IMR-90 (cell line): ENCODE data around the gene XRCC4. TPM values are rescaled to one million over a fixed set of nuclear protein-coding genes. Genes with fewer than 3 reads are reported as not detected.

Experiments
- ATAC-seq: fragments of 200-7000 bp; cut with Tn5 transposase; 2 replicates; pipeline ENCODE4 v1.9.1; 2020; ENCODE audit warnings: low read depth, mild to moderate bottlenecking, moderate library complexity
- BruUV-seq: library from RNA; stranded (reverse); fragments of 400-500 nt; replicated peaks from 2 replicates; lab custom pipeline; 2021; lab: Mats Ljungman, UMichigan
- CTCF ChIA-PET: fragments of 300-600 bp; formaldehyde crosslinking; extraction: SDS; loops from one replicate; lab custom pipeline; 2021; ENCODE audit warnings: antibody characterized with exemption; lab: Yijun Ruan, JAX
- POLR2A ChIA-PET: fragments of 300-600 bp; sonication (Branson Sonifier 250); formaldehyde crosslinking; loops from one replicate; lab custom pipeline; 2022; ENCODE audit warnings: antibody characterized with exemption; ENCODE audit not compliant: unreplicated experiment; lab: Charles Lee
- DNase-seq: peaks from one replicate; pipeline ENCODE4 v3.0.0; 2013
- H2AFZ ChIP-seq: replicated peaks from 2 replicates; pipeline ENCODE3; 2013; ENCODE audit warnings: low read length, mild to moderate bottlenecking; ENCODE audit not compliant: poor library complexity
- H2AK5ac ChIP-seq: 2 replicates; pipeline ENCODE4 v1.6.1; 2013; ENCODE audit warnings: low read depth, low read length, inconsistent platforms
- H2AK9ac ChIP-seq: replicated peaks from 2 replicates; pipeline ENCODE3; 2013; ENCODE audit warnings: mild to moderate bottlenecking, low read depth, low read length, moderate library complexity; ENCODE audit not compliant: poor library complexity
- H2BK120ac ChIP-seq: 2 replicates; pipeline ENCODE4 v1.6.1; 2013; ENCODE audit warnings: low read depth, low read length, inconsistent platforms
- H2BK15ac ChIP-seq: 3 replicates; pipeline ENCODE4 v1.6.1; 2013; ENCODE audit warnings: low read depth, low read length, inconsistent platforms
- H2BK20ac ChIP-seq: 2 replicates; pipeline ENCODE4 v1.6.1; 2013; ENCODE audit warnings: low read depth, mild to moderate bottlenecking, inconsistent platforms, low read length, moderate library complexity
- H2BK5ac ChIP-seq: 2 replicates; pipeline ENCODE4 v1.6.1; 2013; ENCODE audit warnings: mild to moderate bottlenecking, low read depth, low read length, inconsistent platforms; ENCODE audit not compliant: poor library complexity, severe bottlenecking
- H3K14ac ChIP-seq: replicated peaks from 2 replicates; pipeline ENCODE4 v1.6.1; 2013; ENCODE audit warnings: low read depth, low read length, inconsistent platforms
- H3K18ac ChIP-seq: 2 replicates; pipeline ENCODE4 v1.6.1; 2013; ENCODE audit warnings: low read depth, low read length, control low read depth
- H3K23ac ChIP-seq: 2 replicates; pipeline ENCODE4 v1.6.1; 2013; ENCODE audit warnings: low read depth, low read length, inconsistent platforms
- H3K27ac ChIP-seq: 2 replicates; pipeline ENCODE4 v1.5.1; 2013; ENCODE audit warnings: mild to moderate bottlenecking, control low read depth, low read length; ENCODE audit not compliant: insufficient read depth
- H3K27me3 ChIP-seq: 2 replicates; pipeline ENCODE4 v1.6.1; 2013; ENCODE audit warnings: low read length; ENCODE audit not compliant: control insufficient read depth, insufficient read depth
- H3K36me3 ChIP-seq: 2 replicates; pipeline ENCODE4 v1.6.1; 2013; ENCODE audit warnings: low read length, mixed read lengths; ENCODE audit not compliant: control insufficient read depth, insufficient read depth
- H3K4ac ChIP-seq: 2 replicates; pipeline ENCODE4 v1.6.1; 2013; ENCODE audit warnings: low read depth, low read length, inconsistent platforms
- H3K4me1 ChIP-seq: 2 replicates; pipeline ENCODE4 v1.6.1; 2013; ENCODE audit warnings: low read length, mixed read lengths; ENCODE audit not compliant: control insufficient read depth, insufficient read depth
- H3K4me2 ChIP-seq: 2 replicates; pipeline ENCODE4 v1.6.1; 2013; ENCODE audit warnings: low read depth, mild to moderate bottlenecking, control low read depth, low read length, moderate library complexity
- H3K4me3 ChIP-seq: 2 replicates; pipeline ENCODE4 v1.5.1; 2013; ENCODE audit warnings: low read depth, mild to moderate bottlenecking, control low read depth, low read length, moderate library complexity; ENCODE audit not compliant: insufficient read depth
- H3K56ac ChIP-seq: 2 replicates; pipeline ENCODE4 v1.6.1; 2013; ENCODE audit warnings: low read length, inconsistent platforms; ENCODE audit not compliant: insufficient read depth; ENCODE audit errors: extremely low read depth
- H3K79me1 ChIP-seq, 2 experiments: 2 replicates each; pipeline ENCODE4 v1.6.1; 2013; ENCODE audit warnings: low read length in 2 of 2, inconsistent platforms in 1 of 2, low read depth in 1 of 2
- H3K9ac ChIP-seq: 2 replicates; pipeline ENCODE4 v1.6.1; 2013; ENCODE audit warnings: low read depth, low read length, control low read depth
- H3K9me1 ChIP-seq: 2 replicates; pipeline ENCODE4 v1.6.1; 2013; ENCODE audit warnings: low read length, inconsistent platforms; ENCODE audit not compliant: insufficient read depth
- H3K9me3 ChIP-seq: 2 replicates; pipeline ENCODE4 v1.6.1; 2013; ENCODE audit warnings: low read length; ENCODE audit not compliant: control insufficient read depth, insufficient read depth
- H4K20me1 ChIP-seq: 2 replicates; pipeline ENCODE4 v1.6.1; 2013; ENCODE audit warnings: low read length, inconsistent platforms; ENCODE audit not compliant: insufficient read depth
- H4K5ac ChIP-seq: 2 replicates; pipeline ENCODE4 v1.6.1; 2013; ENCODE audit warnings: mild to moderate bottlenecking, low read depth, low read length, control low read depth
- H4K8ac ChIP-seq, 2 experiments: 2 replicates each; pipeline ENCODE4 v1.6.1; 2013; ENCODE audit warnings: low read depth in 2 of 2, low read length in 2 of 2, control low read depth in 1 of 2, inconsistent platforms in 1 of 2
- H4K91ac ChIP-seq: 2 replicates; pipeline ENCODE4 v1.6.1; 2013; ENCODE audit warnings: low read depth, low read length, inconsistent platforms; ENCODE audit not compliant: insufficient read depth
- BHLHE40 ChIP-seq: fragments of 150-350 bp; IDR thresholded peaks from 2 replicates; pipeline ENCODE4 v1.6.1; 2016; ENCODE audit warnings: mild to moderate bottlenecking, low read depth, low read length
- CEBPB ChIP-seq: IDR thresholded peaks from 2 replicates; pipeline ENCODE4 v1.6.1; 2012; ENCODE audit warnings: low read depth, low read length, improper control_type of control experiment
- CHD1 ChIP-seq: IDR thresholded peaks from 2 replicates; pipeline ENCODE4 v1.6.1; 2012; ENCODE audit warnings: low read depth, low read length, improper control_type of control experiment
- CTCF ChIP-seq: conservative IDR thresholded peaks from 2 replicates; pipeline ENCODE4 v1.5.1; 2012; ENCODE audit warnings: mild to moderate bottlenecking, low read depth, low read length, improper control_type of control experiment
- ELK1 ChIP-seq: fragments of 150-350 bp; IDR thresholded peaks from 2 replicates; pipeline ENCODE4 v1.6.1; 2016; ENCODE audit warnings: low read depth, mild to moderate bottlenecking, low read length, moderate library complexity, borderline replicate concordance
- FOS ChIP-seq: fragments of 150-350 bp; IDR thresholded peaks from 2 replicates; pipeline ENCODE4 v1.6.1; 2016; ENCODE audit warnings: low read depth, low read length
- MAFK ChIP-seq: IDR thresholded peaks from 2 replicates; pipeline ENCODE4 v1.6.1; 2012; ENCODE audit warnings: low read depth, low read length, improper control_type of control experiment
- MAZ ChIP-seq: IDR thresholded peaks from 2 replicates; pipeline ENCODE4 v1.6.1; 2012; ENCODE audit warnings: low read depth, mild to moderate bottlenecking, low read length, improper control_type of control experiment, moderate library complexity, borderline replicate concordance
- MXI1 ChIP-seq: IDR thresholded peaks from 2 replicates; pipeline ENCODE4 v1.6.1; 2012; ENCODE audit warnings: low read depth, mild to moderate bottlenecking, low read length, moderate library complexity, borderline replicate concordance
- NFE2L2 ChIP-seq: fragments of 150-350 bp; IDR thresholded peaks from 2 replicates; pipeline ENCODE4 v1.6.1; 2016; ENCODE audit warnings: low read depth, mild to moderate bottlenecking, low read length
- POLR2A ChIP-seq: IDR thresholded peaks from 2 replicates; pipeline ENCODE4 v1.6.1; 2012; ENCODE audit warnings: mild to moderate bottlenecking, low read depth, low read length
- RAD21 ChIP-seq: IDR thresholded peaks from 2 replicates; pipeline ENCODE4 v1.6.1; 2012; ENCODE audit warnings: low read length, improper control_type of control experiment
- RCOR1 ChIP-seq: IDR thresholded peaks from 2 replicates; pipeline ENCODE4 v1.6.1; 2012; ENCODE audit warnings: mild to moderate bottlenecking, low read length, improper control_type of control experiment; ENCODE audit not compliant: insufficient replicate concordance
- RFX5 ChIP-seq: IDR thresholded peaks from 2 replicates; pipeline ENCODE4 v1.8.0; 2012; ENCODE audit warnings: low read depth, mild to moderate bottlenecking, low read length, moderate library complexity
- SMC3 ChIP-seq: fragments of 150-350 bp; IDR thresholded peaks from 2 replicates; pipeline ENCODE4 v1.6.1; 2016; ENCODE audit warnings: low read depth, mild to moderate bottlenecking, antibody characterized with exemption, low read length, moderate library complexity
- USF2 ChIP-seq: fragments of 150-350 bp; IDR thresholded peaks from 2 replicates; pipeline ENCODE4 v1.6.1; 2017; ENCODE audit warnings: mild to moderate bottlenecking, antibody characterized with exemption, low read length, low read depth
- WGBS, 2 experiments: methylation state at CpG; one replicate each; pipeline versions ENCODE4 v1.1.5 to v1.1.7; 2013; ENCODE audit warnings: missing lambda C conversion rate in 2 of 2; ENCODE audit not compliant: insufficient read length in 1 of 2; ENCODE audit errors: extremely low coverage in 2 of 2; 5-methylcytosine and 5-hydroxymethylcytosine counted together
- dilution Hi-C: fragments of 300-500 bp; cut with HindIII; formaldehyde crosslinking; loops from one replicate; pipeline ENCODE4 v1.14.3; 2018; ENCODE audit warnings: low sequenced_read_pairs; ENCODE audit not compliant: unreplicated experiment
- in situ Hi-C: fragments of 300-500 bp; cut with MboI; formaldehyde crosslinking; loops from 3 replicates; pipeline ENCODE4 v1.14.3; 2019; ENCODE audit warnings: low sequenced_read_pairs, inconsistent platforms, mixed read lengths
- intact Hi-C: fragments of 100-400 bp; cut with micrococcal nuclease; formaldehyde crosslinking; loops from 2 replicates; pipeline ENCODE4 v1.10.0; 2022
- polyA plus RNA-seq, 3 experiments: library from polyadenylated mRNA; depleted of rRNA; stranded (reverse); fragments of >200 nt; gene quantifications; 2 replicates each; pipeline ENCODE4 v1.2.3, GENCODE V29; 2012; ENCODE audit warnings: low replicate concordance in 1 of 3
- total RNA-seq: library from RNA; depleted of rRNA; stranded (reverse); fragments of >200 nt; gene quantifications from 2 replicates; pipeline ENCODE4 v1.2.3, GENCODE V29; 2012

Gene XRCC4
- total and polyA plus RNA-seq, 2 of the 4 experiments (the other 2 are of a cell fraction) = 3.5 to 4.7 TPM

GRCh38 chr5:83034528-83035207 is 42.7 kb upstream of the XRCC4 start:
- no peak overlapping the region for H4K5ac ChIP-seq
- no peak overlapping the region for H3K18ac ChIP-seq
- no peak overlapping the region for H2BK120ac ChIP-seq
- H4K91ac ChIP-seq = no peak overlapping the region
- no peaks in the 10 kb centered on the region for H4K20me1 ChIP-seq
- H2BK15ac ChIP-seq = no peak overlapping the region
- H3K9ac ChIP-seq = no peak overlapping the region
- no TSS peak for BruUV-seq
- dilution Hi-C loops = no loop called here
- no peak overlapping the region for H4K8ac ChIP-seq
- no peak overlapping the region for H3K27ac ChIP-seq
- H3K9me3 ChIP-seq = no peaks in the 10 kb centered on the region
- ChIA-PET CTCF (no interaction called here), POLR2A (no interaction called here)
- peaks cover 2% of the 10 kb centered on the region for H3K4me1 ChIP-seq
- no peak overlapping the region for H3K4me3 ChIP-seq
- in situ Hi-C loops = no loop called here
- DNase-seq (no peak), ATAC-seq (no peak)
- H3K4ac ChIP-seq = no peak overlapping the region
- no peak overlapping the region for H3K4me2 ChIP-seq
- H2BK20ac ChIP-seq = no peak overlapping the region
- no peak overlapping the region for H3K23ac ChIP-seq
- WGBS, 2 experiments = no CpG with 5 or more reads among the region's 4 CpGs
- H3K36me3 ChIP-seq = no peaks in the 10 kb centered on the region
- no peak overlapping the region for H3K14ac ChIP-seq
- H3K27me3 ChIP-seq = no peaks in the 10 kb centered on the region
- no peak overlapping the region for H2AK5ac ChIP-seq
- H3K9me1 ChIP-seq = no peaks in the 10 kb centered on the region
- no peaks in the 10 kb centered on the region for H3K79me1 ChIP-seq
- H2AFZ ChIP-seq = no peak overlapping the region
- intact Hi-C loops = no loop called here
- TF ChIP-seq RCOR1 (no peak), CEBPB (no peak), CTCF (no peak), MAZ (no peak), MAFK (no peak), MXI1 (no peak), SMC3 (no peak), BHLHE40 (no peak), ELK1 (no peak), POLR2A (no peak), NFE2L2 (no peak), FOS (no peak), CHD1 (no peak), RAD21 (no peak), RFX5 (no peak), USF2 (no peak)
- H3K56ac ChIP-seq = no peak overlapping the region
- H2AK9ac ChIP-seq = no peak overlapping the region
- H2BK5ac ChIP-seq = no peak overlapping the region
